Measurements from ENCODE around the gene THSD4. TPM values are rescaled to one million over a fixed set of nuclear protein-coding genes. Genes with fewer than 3 reads are reported as not detected.

The THSD4 gene
- total RNA-seq, 6 donors from 2014 or later = 16.8 to 39.7 (median 21.7) TPM

DNA sequence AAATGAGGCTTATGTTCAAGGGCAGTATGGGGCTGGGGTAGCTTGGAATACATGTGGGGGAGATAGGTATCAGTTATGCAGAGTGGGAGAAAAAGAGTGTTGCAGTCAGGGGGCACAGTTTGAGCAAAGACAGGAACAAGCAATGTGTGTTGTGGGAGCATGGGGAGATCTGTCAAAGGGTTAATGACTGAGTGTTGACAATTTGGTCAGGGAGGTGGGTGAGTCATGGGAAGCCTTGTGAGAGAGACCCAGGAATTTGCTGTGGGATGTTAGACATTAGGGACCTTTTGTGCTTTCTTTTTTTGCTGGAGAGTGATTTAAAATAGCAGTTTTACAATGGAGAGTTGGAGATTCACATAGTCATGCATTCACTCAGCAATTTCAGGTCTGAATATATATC is 473.5 kb downstream of the THSD4 start:
- Histone ChIP-seq H3K27ac (no peak overlapping the region), H3K27me3 (no peaks in the 10 kb centered on the region)
- no peak for DNase-seq

DNA sequence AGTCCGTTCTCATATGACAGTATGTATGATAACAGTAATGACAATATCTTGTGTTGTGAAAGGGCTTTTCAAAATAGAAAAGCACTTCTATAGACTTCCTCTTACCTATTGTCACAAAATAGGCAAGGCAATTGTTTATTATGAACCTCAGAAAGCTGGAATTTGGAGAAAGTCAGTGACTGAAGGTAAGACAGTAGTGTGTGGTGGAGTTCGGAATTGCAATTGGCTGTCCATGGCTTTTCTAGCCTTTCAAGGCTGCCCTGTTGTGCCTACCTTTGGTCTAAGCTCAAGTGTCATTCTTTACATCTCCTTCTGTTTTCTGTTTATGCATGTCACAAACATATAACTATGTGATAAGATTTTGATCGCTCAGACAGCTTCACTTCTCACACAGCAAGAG is 475.8 kb downstream of the THSD4 start:
- ATAC-seq (ENCODE audit: low FRiP score in 2 of 2) = no peak
- TF ChIP-seq POLR2AphosphoS5 (IDR thresholded peaks at IDR 0.05) (no peak), POLR2A (IDR thresholded peaks at IDR 0.05) (no peak), EP300 (IDR thresholded peaks at IDR 0.05) (no peak)
- TF ChIP-seq, protein P1, sequence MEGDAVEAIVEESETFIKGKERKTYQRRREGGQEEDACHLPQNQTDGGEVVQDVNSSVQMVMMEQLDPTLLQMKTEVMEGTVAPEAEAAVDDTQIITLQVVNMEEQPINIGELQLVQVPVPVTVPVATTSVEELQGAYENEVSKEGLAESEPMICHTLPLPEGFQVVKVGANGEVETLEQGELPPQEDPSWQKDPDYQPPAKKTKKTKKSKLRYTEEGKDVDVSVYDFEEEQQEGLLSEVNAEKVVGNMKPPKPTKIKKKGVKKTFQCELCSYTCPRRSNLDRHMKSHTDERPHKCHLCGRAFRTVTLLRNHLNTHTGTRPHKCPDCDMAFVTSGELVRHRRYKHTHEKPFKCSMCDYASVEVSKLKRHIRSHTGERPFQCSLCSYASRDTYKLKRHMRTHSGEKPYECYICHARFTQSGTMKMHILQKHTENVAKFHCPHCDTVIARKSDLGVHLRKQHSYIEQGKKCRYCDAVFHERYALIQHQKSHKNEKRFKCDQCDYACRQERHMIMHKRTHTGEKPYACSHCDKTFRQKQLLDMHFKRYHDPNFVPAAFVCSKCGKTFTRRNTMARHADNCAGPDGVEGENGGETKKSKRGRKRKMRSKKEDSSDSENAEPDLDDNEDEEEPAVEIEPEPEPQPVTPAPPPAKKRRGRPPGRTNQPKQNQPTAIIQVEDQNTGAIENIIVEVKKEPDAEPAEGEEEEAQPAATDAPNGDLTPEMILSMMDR (IDR thresholded peaks at IDR 0.05) = no peak
- no peaks in the 10 kb centered on the region for H3K4me1 ChIP-seq

More for the DNA sequence above, 473.5 kb downstream of the THSD4 start:
- no peaks in the 10 kb centered on the region for H3K36me3 ChIP-seq
- no peak overlapping the region for H3K4me3 ChIP-seq
- TF ChIP-seq EP300 (IDR thresholded peaks at IDR 0.05) (no peak), POLR2A (IDR thresholded peaks at IDR 0.05) (no peak), POLR2AphosphoS5 (IDR thresholded peaks at IDR 0.05) (no peak)
- TF ChIP-seq, protein P1 (IDR thresholded peaks at IDR 0.05) = no peak
- peaks cover 9 to 15% (median 12%) of the 10 kb centered on the region in 4 donors for H3K9me3 ChIP-seq
- no peak for ATAC-seq (ENCODE audit: low FRiP score in 2 of 2)
- H3K4me1 ChIP-seq = no peaks in the 10 kb centered on the region

DNA sequence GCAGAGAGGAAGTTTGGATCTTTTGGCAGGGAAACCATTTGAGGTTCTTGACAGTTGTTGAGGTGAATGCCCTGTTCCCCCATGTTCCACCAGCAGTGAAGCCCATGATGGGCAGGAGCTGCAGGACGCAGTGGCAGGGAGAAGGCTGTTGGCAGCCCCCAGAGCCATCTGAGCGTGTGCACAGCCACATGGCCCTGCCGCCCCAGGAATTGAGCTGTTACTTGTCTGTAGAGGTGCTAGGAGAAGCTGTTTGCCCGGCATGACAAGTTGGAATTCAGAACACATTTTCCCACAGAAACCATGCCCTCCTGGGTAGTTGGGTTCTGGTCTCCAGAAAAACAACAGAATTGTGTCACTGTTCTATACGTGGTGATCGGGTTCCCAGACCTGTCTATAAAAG is 476.9 kb downstream of the THSD4 start:
- Histone ChIP-seq H3K27ac (no peak overlapping the region), H3K4me1 (peaks cover 0 to 9% (median 9%) of the 10 kb centered on the region in 4 donors), H3K27me3 (no peaks in the 10 kb centered on the region), H3K4me3 (no peak overlapping the region), H3K9me3 (no peaks in the 10 kb centered on the region), H3K36me3 (no peaks in the 10 kb centered on the region)
- ATAC-seq (ENCODE audit: low FRiP score in 2 of 2) (no peak), DNase-seq (peak in 1 of 2 donors; percentile 12)
- WGBS, 2 donors = 84 to 90% methylated on average over 6 of the region's 6 CpGs
- TF ChIP-seq, protein P1 (IDR thresholded peaks at IDR 0.05) = no peak

More for the DNA sequence above, 475.8 kb downstream of the THSD4 start:
- 88 to 93% methylated on average over 3 of the region's 3 CpGs for WGBS, 2 donors
- Histone ChIP-seq H3K27me3 (no peaks in the 10 kb centered on the region), H3K4me3 (no peak overlapping the region), H3K9me3 (peaks cover 0 to 5% (median 3%) of the 10 kb centered on the region in 4 donors), H3K27ac (no peak overlapping the region), H3K36me3 (no peaks in the 10 kb centered on the region)
- DNase-seq = no peak

DNA sequence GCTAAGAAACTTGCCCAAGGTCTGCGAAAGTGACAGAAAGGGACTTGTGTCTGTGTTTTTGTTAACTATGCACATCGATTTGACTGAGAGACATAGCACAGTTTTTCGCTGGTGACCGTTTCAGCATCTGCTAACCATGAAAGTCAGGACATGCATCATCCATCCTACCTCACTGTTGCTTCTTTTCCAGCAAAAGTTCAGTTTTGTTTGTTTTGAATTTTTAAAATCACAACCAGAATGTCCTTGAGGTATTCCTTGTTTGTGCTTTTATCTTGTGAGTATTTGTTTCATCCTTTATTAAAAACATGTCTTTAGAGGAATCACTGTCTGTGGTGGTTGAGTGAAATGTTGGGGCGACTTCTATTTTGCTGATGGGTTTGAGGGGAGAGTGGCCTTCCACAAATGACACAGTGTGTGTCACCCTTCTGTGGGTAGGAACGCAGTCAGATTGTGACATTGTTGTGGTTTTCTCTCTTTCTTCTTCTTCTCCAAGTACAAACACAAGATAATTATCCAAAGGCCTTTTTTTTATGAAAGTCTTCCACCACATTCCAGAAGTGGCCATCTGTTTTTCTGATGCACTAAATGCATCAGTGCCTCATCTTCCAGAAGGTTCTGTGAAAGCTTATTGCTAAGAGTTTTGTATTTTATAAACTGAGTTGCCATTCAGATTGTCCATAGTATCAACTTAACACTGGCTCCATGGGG is 480.7 kb downstream of the THSD4 start:
- peaks cover 0 to 36% (median 18%) of the 10 kb centered on the region in 4 donors for H3K4me1 ChIP-seq
- peak overlapping the region in 2 of 4 donors; percentile 52 to 74 for H3K27ac ChIP-seq
- TF ChIP-seq, protein P1 (IDR thresholded peaks at IDR 0.05) = no peak
- TF ChIP-seq POLR2A (IDR thresholded peaks at IDR 0.05) (no peak), POLR2AphosphoS5 (IDR thresholded peaks at IDR 0.05) (no peak), EP300 (IDR thresholded peaks at IDR 0.05) (no peak)
- no peak overlapping the region for H3K4me3 ChIP-seq
- WGBS, 2 donors = 91 to 93% methylated on average over 6 of the region's 6 CpGs
- H3K36me3 ChIP-seq = no peaks in the 10 kb centered on the region
- H3K9me3 ChIP-seq = no peaks in the 10 kb centered on the region
- ATAC-seq (ENCODE audit: low FRiP score in 2 of 2) (no peak), DNase-seq (no peak)
- no peaks in the 10 kb centered on the region for H3K27me3 ChIP-seq

DNA sequence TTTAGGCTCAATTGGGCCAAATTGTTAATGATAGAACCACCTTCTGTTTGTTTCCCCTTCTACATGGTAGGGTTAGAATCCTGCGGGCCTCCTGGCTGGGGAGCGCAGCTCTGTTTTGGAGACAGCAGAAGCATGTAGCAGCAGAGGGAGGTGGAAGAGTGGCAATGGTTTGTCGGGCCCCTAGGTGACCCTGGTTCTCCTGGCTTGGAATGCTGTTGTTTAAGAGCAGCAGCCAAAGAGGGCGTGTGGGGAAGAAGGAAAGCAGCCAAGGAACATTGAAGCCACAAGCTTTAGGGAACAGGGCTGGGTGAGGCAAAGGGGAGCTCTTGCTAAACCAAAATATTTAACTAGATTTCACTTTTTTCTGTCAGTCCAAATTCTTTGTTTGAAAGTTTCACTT is 481.4 kb downstream of the THSD4 start:
- 34 to 47% methylated on average over 4 of the region's 4 CpGs for WGBS, 2 donors
- no peak overlapping the region for H3K4me3 ChIP-seq
- ATAC-seq (ENCODE audit: low FRiP score in 2 of 2) = peak; percentile 55 to 71
- no peaks in the 10 kb centered on the region for H3K36me3 ChIP-seq
- H3K27me3 ChIP-seq = no peaks in the 10 kb centered on the region
- no peak for TF ChIP-seq POLR2A (IDR thresholded peaks at IDR 0.05)
- TF ChIP-seq, protein P1 (IDR thresholded peaks at IDR 0.05) = no peak
- TF ChIP-seq POLR2AphosphoS5 (IDR thresholded peaks at IDR 0.05) = peak in 1 of 2 donors; percentile 39
- peak overlapping the region in 3 of 4 donors; percentile 52 to 74 (median 72) for H3K27ac ChIP-seq
- H3K4me1 ChIP-seq = peaks cover 0 to 36% (median 18%) of the 10 kb centered on the region in 4 donors
- DNase-seq = peak in 1 of 2 donors; percentile 67
- no peaks in the 10 kb centered on the region for H3K9me3 ChIP-seq

Measured in upper lobe of left lung (tissue), 6 donors.